Measurements from ENCODE around the gene SMCR8. TPM values are rescaled to one million over a fixed set of nuclear protein-coding genes. Genes with fewer than 3 reads are reported as not detected.

SMCR8 gene
- total and polyA plus RNA-seq, 9 donors, result 6.3 to 10.2 (median 8.9) TPM

- H3K36me3 ChIP-seq (ENCODE audit: control insufficient read depth, insufficient read depth, low read length), result peaks cover 58% of the 10 kb centered on the region
These were observed 868 bp downstream of the SMCR8 start for GRCh38 chr17:18315961-18316360.

GRCh38 chr17:18318117-18318516 is 3.0 kb downstream of the SMCR8 start:
- WGBS (ENCODE audit: insufficient coverage), result no CpG with 5 or more reads among the region's 7 CpGs
- Histone ChIP-seq H3K9me3 (replicated peaks; ENCODE audit: control insufficient read depth, low read depth, low read length) (no peaks in the 10 kb centered on the region), H3K4me1 (ENCODE audit: control insufficient read depth, insufficient read depth, low read length) (peaks cover 48% of the 10 kb centered on the region), H3K27me3 (ENCODE audit: control insufficient read depth, insufficient read depth, low read length) (no peaks in the 10 kb centered on the region), H3K36me3 (ENCODE audit: control insufficient read depth, insufficient read depth, low read length) (peaks cover 59% of the 10 kb centered on the region), H3K27ac (ENCODE audit: low read length) (no peak overlapping the region), H3K4me3 (ENCODE audit: low read length) (no peak overlapping the region)
- DNase-seq, result no peak

More at GRCh38 chr17:18315961-18316360, 868 bp downstream of the SMCR8 start:
- WGBS (ENCODE audit: insufficient coverage), result 84% methylated on average over 9 of the region's 11 CpGs
- Histone ChIP-seq H3K27me3 (ENCODE audit: control insufficient read depth, insufficient read depth, low read length) (no peaks in the 10 kb centered on the region), H3K9me3 (replicated peaks; ENCODE audit: control insufficient read depth, low read depth, low read length) (no peaks in the 10 kb centered on the region), H3K4me1 (ENCODE audit: control insufficient read depth, insufficient read depth, low read length) (peaks cover 49% of the 10 kb centered on the region), H3K27ac (ENCODE audit: low read length) (no peak overlapping the region), H3K4me3 (ENCODE audit: low read length) (peak overlapping the region; percentile 83)
- no peak for DNase-seq

- 88% methylated on average over 13 of the region's 18 CpGs for WGBS (ENCODE audit: insufficient coverage)
- Histone ChIP-seq H3K36me3 (ENCODE audit: control insufficient read depth, insufficient read depth, low read length) (peaks cover 66% of the 10 kb centered on the region), H3K4me1 (ENCODE audit: control insufficient read depth, insufficient read depth, low read length) (peaks cover 40% of the 10 kb centered on the region)
These were observed 3.8 kb downstream of the SMCR8 start for GRCh38 chr17:18318771-18319450.

GRCh38 chr17:18319604-18320256 is 4.6 kb downstream of the SMCR8 start:
- Histone ChIP-seq H3K27me3 (ENCODE audit: control insufficient read depth, insufficient read depth, low read length) (no peaks in the 10 kb centered on the region), H3K4me3 (ENCODE audit: low read length) (no peak overlapping the region), H3K27ac (ENCODE audit: low read length) (no peak overlapping the region), H3K36me3 (ENCODE audit: control insufficient read depth, insufficient read depth, low read length) (peaks cover 74% of the 10 kb centered on the region), H3K4me1 (ENCODE audit: control insufficient read depth, insufficient read depth, low read length) (peaks cover 36% of the 10 kb centered on the region), H3K9me3 (replicated peaks; ENCODE audit: control insufficient read depth, low read depth, low read length) (no peaks in the 10 kb centered on the region)
- DNase-seq, result peak; percentile 61
- 49% methylated on average over 8 of the region's 13 CpGs for WGBS (ENCODE audit: insufficient coverage)

More at GRCh38 chr17:18318771-18319450, 3.8 kb downstream of the SMCR8 start:
- Histone ChIP-seq H3K4me3 (ENCODE audit: low read length) (no peak overlapping the region), H3K27me3 (ENCODE audit: control insufficient read depth, insufficient read depth, low read length) (no peaks in the 10 kb centered on the region), H3K27ac (ENCODE audit: low read length) (no peak overlapping the region), H3K9me3 (replicated peaks; ENCODE audit: control insufficient read depth, low read depth, low read length) (no peaks in the 10 kb centered on the region)
- DNase-seq, result no peak

GRCh38 chr17:18320301-18320700 is 5.2 kb downstream of the SMCR8 start:
- Histone ChIP-seq H3K27ac (ENCODE audit: low read length) (no peak overlapping the region), H3K4me1 (ENCODE audit: control insufficient read depth, insufficient read depth, low read length) (peaks cover 36% of the 10 kb centered on the region), H3K27me3 (ENCODE audit: control insufficient read depth, insufficient read depth, low read length) (no peaks in the 10 kb centered on the region), H3K9me3 (replicated peaks; ENCODE audit: control insufficient read depth, low read depth, low read length) (no peaks in the 10 kb centered on the region), H3K36me3 (ENCODE audit: control insufficient read depth, insufficient read depth, low read length) (peaks cover 79% of the 10 kb centered on the region), H3K4me3 (ENCODE audit: low read length) (no peak overlapping the region)
- DNase-seq, result no peak
- 88% methylated on average over 6 of the region's 7 CpGs for WGBS (ENCODE audit: insufficient coverage)

GRCh38 chr17:18321309-18321708 is 6.2 kb downstream of the SMCR8 start:
- no peaks in the 10 kb centered on the region for H3K9me3 ChIP-seq (replicated peaks; ENCODE audit: control insufficient read depth, low read depth, low read length)
- peaks cover 86% of the 10 kb centered on the region for H3K36me3 ChIP-seq (ENCODE audit: control insufficient read depth, insufficient read depth, low read length)
- DNase-seq, result no peak
- H3K27me3 ChIP-seq (ENCODE audit: control insufficient read depth, insufficient read depth, low read length), result no peaks in the 10 kb centered on the region
- H3K4me1 ChIP-seq (ENCODE audit: control insufficient read depth, insufficient read depth, low read length), result peaks cover 28% of the 10 kb centered on the region
- no peak overlapping the region for H3K4me3 ChIP-seq (ENCODE audit: low read length)
- no CpG with 5 or more reads among the region's 5 CpGs for WGBS (ENCODE audit: insufficient coverage)
- no peak overlapping the region for H3K27ac ChIP-seq (ENCODE audit: low read length)

- H3K36me3 ChIP-seq (ENCODE audit: control insufficient read depth, insufficient read depth, low read length), result peaks cover 86% of the 10 kb centered on the region
- peaks cover 20% of the 10 kb centered on the region for H3K4me1 ChIP-seq (ENCODE audit: control insufficient read depth, insufficient read depth, low read length)
- WGBS (ENCODE audit: insufficient coverage), result 93% methylated on average over 11 of the region's 12 CpGs
These were observed 7.4 kb downstream of the SMCR8 start for GRCh38 chr17:18322522-18322921.

GRCh38 chr17:18323007-18323406 is 7.9 kb downstream of the SMCR8 start:
- no peak overlapping the region for H3K27ac ChIP-seq (ENCODE audit: low read length)
- no peaks in the 10 kb centered on the region for H3K9me3 ChIP-seq (replicated peaks; ENCODE audit: control insufficient read depth, low read depth, low read length)
- H3K27me3 ChIP-seq (ENCODE audit: control insufficient read depth, insufficient read depth, low read length), result no peaks in the 10 kb centered on the region
- H3K4me3 ChIP-seq (ENCODE audit: low read length), result no peak overlapping the region
- no peak for DNase-seq
- peaks cover 15% of the 10 kb centered on the region for H3K4me1 ChIP-seq (ENCODE audit: control insufficient read depth, insufficient read depth, low read length)
- peaks cover 83% of the 10 kb centered on the region for H3K36me3 ChIP-seq (ENCODE audit: control insufficient read depth, insufficient read depth, low read length)
- WGBS (ENCODE audit: insufficient coverage), result 71% methylated on average over 3 of the region's 3 CpGs

More at GRCh38 chr17:18322522-18322921, 7.4 kb downstream of the SMCR8 start:
- Histone ChIP-seq H3K27me3 (ENCODE audit: control insufficient read depth, insufficient read depth, low read length) (no peaks in the 10 kb centered on the region), H3K9me3 (replicated peaks; ENCODE audit: control insufficient read depth, low read depth, low read length) (no peaks in the 10 kb centered on the region), H3K27ac (ENCODE audit: low read length) (no peak overlapping the region), H3K4me3 (ENCODE audit: low read length) (no peak overlapping the region)
- DNase-seq, result no peak

GRCh38 chr17:18323507-18324139 is 8.5 kb downstream of the SMCR8 start:
- DNase-seq, result no peak
- 84% methylated on average over 14 of the region's 16 CpGs for WGBS (ENCODE audit: insufficient coverage)
- Histone ChIP-seq H3K36me3 (ENCODE audit: control insufficient read depth, insufficient read depth, low read length) (peaks cover 80% of the 10 kb centered on the region), H3K4me1 (ENCODE audit: control insufficient read depth, insufficient read depth, low read length) (peaks cover 11% of the 10 kb centered on the region), H3K4me3 (ENCODE audit: low read length) (no peak overlapping the region), H3K9me3 (replicated peaks; ENCODE audit: control insufficient read depth, low read depth, low read length) (no peaks in the 10 kb centered on the region), H3K27ac (ENCODE audit: low read length) (no peak overlapping the region), H3K27me3 (ENCODE audit: control insufficient read depth, insufficient read depth, low read length) (no peaks in the 10 kb centered on the region)

All from muscle of leg (tissue), 11 donors.